OCI-LY7 (cell line): ENCODE data around the gene CMC1.

ENCODE experiments used
- CTCF ChIP-seq: fragments of 200-600 bp; sonication (generic); conservative IDR thresholded peaks from 2 replicates; pipeline ENCODE4 v1.5.1; 2014; ENCODE audit warnings: mild to moderate bottlenecking, antibody characterized with exemption, low read length, moderate library complexity, mixed read lengths
- EZH2phosphoT487 ChIP-seq: fragments of 200-600 bp; sonication (generic); IDR thresholded peaks from 2 replicates; pipeline ENCODE4 v1.6.1; 2018; ENCODE audit warnings: low read depth, borderline replicate concordance, mild to moderate bottlenecking, mixed run types, antibody characterized with exemption, low read length, moderate library complexity, mixed read lengths

DNA sequence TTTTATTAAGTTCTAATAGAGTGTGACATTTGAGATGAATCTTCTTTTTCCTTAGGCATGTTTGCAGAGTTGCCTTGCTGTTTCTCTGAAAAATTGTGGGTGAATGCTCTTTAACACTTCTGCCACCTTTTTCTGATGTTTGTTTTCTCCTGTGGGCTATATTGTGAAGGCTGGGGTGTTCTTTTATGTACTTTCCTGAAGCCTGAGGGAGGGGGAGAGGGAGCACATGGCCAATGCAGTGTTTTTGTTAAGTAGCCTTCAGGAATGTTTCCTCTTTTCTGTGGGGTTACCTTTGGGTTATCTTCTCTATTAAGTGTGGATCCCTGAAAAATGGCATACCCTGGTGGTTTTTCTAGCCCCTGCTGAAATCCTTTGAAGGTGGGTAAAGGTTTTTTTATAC is 50.2 kb downstream of the CMC1 start:
- TF ChIP-seq CTCF: no peak
- no peak for TF ChIP-seq EZH2phosphoT487
